H9 (cell line): ENCODE measurements around the gene NDN. TPM values are rescaled to one million over a fixed set of nuclear protein-coding genes. Genes with fewer than 3 reads are reported as not detected.

Experiments
- DNase-seq: peaks from one replicate; pipeline ENCODE4 v3.0.0-alpha.2; 2017
- H2AFZ ChIP-seq: one replicate; pipeline ENCODE4 v1.6.1; 2013; ENCODE audit warnings: mild to moderate bottlenecking, low read length, control low read depth, moderate library complexity
- H2AK5ac ChIP-seq: 2 replicates; pipeline ENCODE4 v1.6.1; 2013; ENCODE audit warnings: low read length, control low read depth, mixed read lengths; ENCODE audit not compliant: insufficient read length
- H2BK120ac ChIP-seq: one replicate; pipeline ENCODE4 v1.6.1; 2013; ENCODE audit warnings: low read depth, mild to moderate bottlenecking, low read length, control low read depth, inconsistent platforms; ENCODE audit not compliant: poor library complexity, severe bottlenecking
- H2BK12ac ChIP-seq: 2 replicates; pipeline ENCODE4 v1.6.1; 2013; ENCODE audit warnings: low read length, control low read depth, mixed read lengths, low read depth; ENCODE audit not compliant: insufficient read length
- H2BK15ac ChIP-seq: 2 replicates; pipeline ENCODE4 v1.6.1; 2013; ENCODE audit warnings: low read depth, low read length, control low read depth
- H2BK20ac ChIP-seq: one replicate; pipeline ENCODE4 v1.6.1; 2013; ENCODE audit warnings: low read depth, mild to moderate bottlenecking, low read length, control low read depth, inconsistent platforms; ENCODE audit not compliant: poor library complexity, severe bottlenecking
- H2BK5ac ChIP-seq: 2 replicates; pipeline ENCODE4 v1.6.1; 2013; ENCODE audit warnings: low read length, control low read depth, mixed read lengths; ENCODE audit not compliant: insufficient read length
- H3K14ac ChIP-seq: 2 replicates; pipeline ENCODE4 v1.6.1; 2013; ENCODE audit warnings: low read length, control low read depth; ENCODE audit not compliant: insufficient read depth
- H3K18ac ChIP-seq: 2 replicates; pipeline ENCODE4 v1.6.1; 2013; ENCODE audit warnings: low read depth, mild to moderate bottlenecking, mixed read lengths, low read length, control low read depth; ENCODE audit not compliant: insufficient read length
- H3K23ac ChIP-seq: 2 replicates; pipeline ENCODE4 v1.6.1; 2013; ENCODE audit warnings: low read length, control low read depth, mixed read lengths, low read depth; ENCODE audit not compliant: insufficient read length
- H3K23me2 ChIP-seq: 2 replicates; pipeline ENCODE4 v1.6.1; 2013; ENCODE audit warnings: low read depth, mild to moderate bottlenecking, mixed read lengths, low read length, control low read depth; ENCODE audit not compliant: insufficient read length, poor library complexity, severe bottlenecking
- H3K27ac ChIP-seq: 2 replicates; pipeline ENCODE4 v1.5.1; 2013; ENCODE audit warnings: low read length, control low read depth, mixed read lengths, low read depth; ENCODE audit not compliant: insufficient read length
- H3K27me3 ChIP-seq: 2 replicates; pipeline ENCODE4 v1.6.1; 2013; ENCODE audit warnings: low read length, control low read depth, inconsistent platforms; ENCODE audit not compliant: insufficient read depth
- H3K4ac ChIP-seq: 2 replicates; pipeline ENCODE4 v1.6.1; 2013; ENCODE audit warnings: low read depth, mild to moderate bottlenecking, control low read depth, inconsistent platforms, low read length, moderate library complexity
- H3K4me1 ChIP-seq: 2 replicates; pipeline ENCODE4 v1.6.1; 2013; ENCODE audit warnings: low read length, control low read depth, inconsistent platforms; ENCODE audit not compliant: insufficient read depth
- H3K4me2 ChIP-seq: 2 replicates; pipeline ENCODE4 v1.6.1; 2013; ENCODE audit warnings: low read length, control low read depth, mixed read lengths; ENCODE audit not compliant: insufficient read length, insufficient read depth
- H3K56ac ChIP-seq: 2 replicates; pipeline ENCODE4 v1.6.1; 2013; ENCODE audit warnings: low read depth, mild to moderate bottlenecking, mixed read lengths, low read length, control low read depth; ENCODE audit not compliant: insufficient read length
- H3K79me1 ChIP-seq: 2 replicates; pipeline ENCODE4 v1.6.1; 2013; ENCODE audit warnings: low read depth, mild to moderate bottlenecking, moderate library complexity, low read length, control low read depth, inconsistent platforms; ENCODE audit not compliant: insufficient read depth, poor library complexity, severe bottlenecking
- H3K79me2 ChIP-seq: 2 replicates; pipeline ENCODE4 v1.6.1; 2013; ENCODE audit warnings: low read length, control low read depth, inconsistent platforms; ENCODE audit not compliant: insufficient read depth
- H3K9ac ChIP-seq: 2 replicates; pipeline ENCODE4 v1.6.1; 2013; ENCODE audit warnings: low read length, control low read depth, mixed read lengths; ENCODE audit not compliant: insufficient read length; ENCODE audit errors: extremely low read depth
- H3K9me3 ChIP-seq: one replicate; pipeline ENCODE4 v1.6.1; 2013; ENCODE audit warnings: low read depth, low read length, inconsistent platforms; ENCODE audit not compliant: control insufficient read depth
- H3T11ph ChIP-seq: one replicate; pipeline ENCODE4 v1.6.1; 2013; ENCODE audit warnings: mild to moderate bottlenecking, low read length, control low read depth, inconsistent platforms
- H4K20me1 ChIP-seq: one replicate; pipeline ENCODE4 v1.6.1; 2013; ENCODE audit not compliant: control insufficient read depth, insufficient read length, insufficient read depth
- H4K5ac ChIP-seq: 2 replicates; pipeline ENCODE4 v1.6.1; 2013; ENCODE audit warnings: low read depth, mild to moderate bottlenecking, mixed read lengths, low read length, control low read depth; ENCODE audit not compliant: insufficient read length
- H4K8ac ChIP-seq: replicated peaks from 2 replicates; pipeline ENCODE4 v1.6.1; 2013; ENCODE audit warnings: low read length, control low read depth, mixed read lengths, low read depth; ENCODE audit not compliant: insufficient read length
- H4K91ac ChIP-seq: 2 replicates; pipeline ENCODE4 v1.6.1; 2013; ENCODE audit warnings: low read depth, mild to moderate bottlenecking, moderate library complexity, mixed read lengths, low read length, control low read depth; ENCODE audit not compliant: insufficient read length
- H3K27ac Mint-ChIP-seq, 3 experiments: 2 replicates in 2 of 3; 3 replicates in 1 of 3; pipeline ENCODE4 v1.8.0; 2020 to 2021; ENCODE audit warnings: mixed read lengths in 3 of 3, mild to moderate bottlenecking in 1 of 3, moderate library complexity in 1 of 3
- H3K27me3 Mint-ChIP-seq: 2 replicates; pipeline ENCODE4 v1.8.0; 2021; ENCODE audit warnings: low read depth, mild to moderate bottlenecking, moderate library complexity, mixed read lengths
- H3K36me3 Mint-ChIP-seq, 3 experiments: 2 replicates in 2 of 3; 3 replicates in 1 of 3; pipeline ENCODE4 v1.8.0; 2020 to 2021; ENCODE audit warnings: low read depth in 3 of 3, mixed read lengths in 3 of 3; ENCODE audit not compliant: insufficient read depth in 1 of 3
- H3K4me1 Mint-ChIP-seq, 2 experiments: 2 replicates each; pipeline ENCODE4 v1.8.0; 2020; ENCODE audit warnings: mixed read lengths in 2 of 2
- H3K4me3 Mint-ChIP-seq, 2 experiments: 2 replicates in 1 of 2; 3 replicates in 1 of 2; pipeline ENCODE4 v1.8.0; 2020 to 2021; ENCODE audit warnings: mild to moderate bottlenecking in 2 of 2, mixed read lengths in 2 of 2, moderate library complexity in 1 of 2
- H3K9me3 Mint-ChIP-seq, 2 experiments: 2 replicates in 1 of 2; 3 replicates in 1 of 2; pipeline ENCODE4 v1.8.0; 2020; ENCODE audit warnings: mild to moderate bottlenecking in 2 of 2, mixed read lengths in 2 of 2, moderate library complexity in 1 of 2
- WGBS: extraction: QIAGEN DNeasy Blood & Tissue Kit; methylation state at CpG from one replicate; pipeline ENCODE4 v1.1.7; 2013; ENCODE audit warnings: missing lambda C conversion rate, low lambda C conversion rate, mixed read lengths; ENCODE audit not compliant: insufficient read length; ENCODE audit errors: extremely low coverage; 5-methylcytosine and 5-hydroxymethylcytosine counted together
- total RNA-seq: library from RNA; stranded (reverse); gene quantifications from 2 replicates; pipeline ENCODE4 v1.2.1, GENCODE V29; 2021
- TF ChIP-seq, protein P1 (sequence below): fragments of 200-600 bp; sonication (generic); conservative IDR thresholded peaks from 3 replicates; pipeline ENCODE4 v1.8.0; 2021; ENCODE audit warnings: antibody characterized with exemption, mild to moderate bottlenecking

The NDN gene
- total RNA-seq, 1 experiment from 2014 or later, result 34.8 TPM

DNA sequence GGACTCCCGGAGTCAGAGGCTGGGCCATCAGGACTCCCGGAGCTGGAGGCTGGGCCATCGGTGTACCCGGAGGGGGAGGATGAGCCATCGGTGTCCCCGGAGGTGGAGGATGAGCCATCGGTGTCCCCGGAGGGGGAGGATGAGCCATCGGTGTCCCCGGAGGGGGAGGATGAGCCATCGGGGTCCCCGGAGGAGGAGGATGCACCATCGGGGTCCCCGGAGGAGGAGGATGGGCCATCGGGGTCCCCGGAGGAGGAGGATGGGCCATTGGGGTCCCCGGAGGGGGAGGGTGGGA lies 40.2 kb downstream of the NDN start:
- H3K9me3 Mint-ChIP-seq, result peaks cover 56 to 59% of the 10 kb centered on the region in 2 experiments
- no peak overlapping the region for H2BK15ac ChIP-seq
- no peak overlapping the region for H4K5ac ChIP-seq
- peaks cover 14 to 17% of the 10 kb centered on the region in 2 experiments; a peak in 3 of 4 replicates for H3K4me1 Mint-ChIP-seq
- peak overlapping the region; percentile 70 to 78 for H3K4me3 Mint-ChIP-seq
- H3K18ac ChIP-seq, result no peak overlapping the region
- no peak overlapping the region for H3K23ac ChIP-seq
- no peak overlapping the region for H3K9ac ChIP-seq
- no peaks in the 10 kb centered on the region for H4K20me1 ChIP-seq
- H2BK120ac ChIP-seq, result no peak overlapping the region
- no peaks in the 10 kb centered on the region for H3K4me1 ChIP-seq
- no peak overlapping the region for H4K8ac ChIP-seq
- H2BK12ac ChIP-seq, result no peak overlapping the region
- no peak overlapping the region for H2BK5ac ChIP-seq
- peaks cover 20% of the 10 kb centered on the region for H3K9me3 ChIP-seq
- no peak overlapping the region for H3T11ph ChIP-seq
- H2BK20ac ChIP-seq, result no peak overlapping the region
- no peaks in the 10 kb centered on the region for H3K79me1 ChIP-seq
- peaks cover 0 to 6% (median 1%) of the 10 kb centered on the region in 3 experiments; a peak in 3 of 7 replicates for H3K36me3 Mint-ChIP-seq
- no peak overlapping the region for H3K27ac ChIP-seq
- WGBS, result no CpG with 5 or more reads among the region's 17 CpGs
- no peak overlapping the region for H2AFZ ChIP-seq
- no peaks in the 10 kb centered on the region for H3K79me2 ChIP-seq
- H3K4ac ChIP-seq, result no peak overlapping the region
- H3K27ac Mint-ChIP-seq, result no peak overlapping the region
- TF ChIP-seq, protein P1, sequence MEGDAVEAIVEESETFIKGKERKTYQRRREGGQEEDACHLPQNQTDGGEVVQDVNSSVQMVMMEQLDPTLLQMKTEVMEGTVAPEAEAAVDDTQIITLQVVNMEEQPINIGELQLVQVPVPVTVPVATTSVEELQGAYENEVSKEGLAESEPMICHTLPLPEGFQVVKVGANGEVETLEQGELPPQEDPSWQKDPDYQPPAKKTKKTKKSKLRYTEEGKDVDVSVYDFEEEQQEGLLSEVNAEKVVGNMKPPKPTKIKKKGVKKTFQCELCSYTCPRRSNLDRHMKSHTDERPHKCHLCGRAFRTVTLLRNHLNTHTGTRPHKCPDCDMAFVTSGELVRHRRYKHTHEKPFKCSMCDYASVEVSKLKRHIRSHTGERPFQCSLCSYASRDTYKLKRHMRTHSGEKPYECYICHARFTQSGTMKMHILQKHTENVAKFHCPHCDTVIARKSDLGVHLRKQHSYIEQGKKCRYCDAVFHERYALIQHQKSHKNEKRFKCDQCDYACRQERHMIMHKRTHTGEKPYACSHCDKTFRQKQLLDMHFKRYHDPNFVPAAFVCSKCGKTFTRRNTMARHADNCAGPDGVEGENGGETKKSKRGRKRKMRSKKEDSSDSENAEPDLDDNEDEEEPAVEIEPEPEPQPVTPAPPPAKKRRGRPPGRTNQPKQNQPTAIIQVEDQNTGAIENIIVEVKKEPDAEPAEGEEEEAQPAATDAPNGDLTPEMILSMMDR, result no peak
- H3K27me3 ChIP-seq, result no peaks in the 10 kb centered on the region
- H2AK5ac ChIP-seq, result no peak overlapping the region
- no peak overlapping the region for H4K91ac ChIP-seq
- no peak overlapping the region for H3K14ac ChIP-seq
- no peaks in the 10 kb centered on the region for H3K27me3 Mint-ChIP-seq
- H3K4me2 ChIP-seq, result peak overlapping the region; percentile 6
- no peak overlapping the region for H3K56ac ChIP-seq
- DNase-seq, result no peak
- peaks cover 3% of the 10 kb centered on the region for H3K23me2 ChIP-seq
